ENCODE data around the gene ATG13.

- TF ChIP-seq CTCF (IDR thresholded peaks at IDR 0.05) (no peak), YY1 (IDR thresholded peaks at IDR 0.05; ENCODE audit: low read depth) (no peak), FOXM1 (IDR thresholded peaks at IDR 0.05; ENCODE audit: low read depth) (no peak)
Measured at GRCh38 chr11:46706886-46707285, 89.5 kb downstream of the ATG13 start.

All from SK-N-SH (cell line).